Common myeloid progenitor, CD34-positive (primary cell): ENCODE measurements around the gene ACOXL.

Source experiments
- CTCF ChIA-PET: fragments of 350-600 bp; sonication (Branson Sonifier 250); formaldehyde crosslinking; loops from one replicate; lab custom pipeline; 2021; ENCODE audit warnings: antibody characterized with exemption; lab: Charles Lee
- POLR2A ChIA-PET: fragments of 350-600 bp; sonication (Branson Sonifier 250); formaldehyde crosslinking; loops from one replicate; lab custom pipeline; 2021; ENCODE audit warnings: antibody characterized with exemption; lab: Charles Lee
- DNase-seq, 3 donors: peaks; one replicate each; pipeline versions ENCODE4 v3.0.0 to v3.0.0-alpha.2; 2013
- H3K27ac ChIP-seq, 2 experiments: 1 replicate in 1 of 2; 2 replicates in 1 of 2; pipeline ENCODE4 v1.7.0; 2013; ENCODE audit warnings: inconsistent platforms in 2 of 2, low read length in 2 of 2, mild to moderate bottlenecking in 2 of 2, low read depth in 1 of 2, moderate library complexity in 1 of 2; ENCODE audit not compliant: severe bottlenecking in 2 of 2, insufficient read depth in 1 of 2, poor library complexity in 1 of 2
- H3K27me3 ChIP-seq, 5 experiments: replicated peaks in 2 of 5; 1 replicate in 3 of 5; 2 replicates in 2 of 5; pipeline versions ENCODE4 v1.6.1 to v1.7.0; 2013; ENCODE audit warnings: low read length in 4 of 5, mild to moderate bottlenecking in 2 of 5, moderate library complexity in 2 of 5, inconsistent platforms in 1 of 5; ENCODE audit not compliant: insufficient read depth in 5 of 5, control insufficient read depth in 4 of 5
- H3K36me3 ChIP-seq, 4 experiments: 1 replicate in 2 of 4; 2 replicates in 2 of 4; pipeline versions ENCODE4 v1.6.1 to v1.7.0; 2013; ENCODE audit warnings: low read length in 3 of 4, control low read depth in 1 of 4, mild to moderate bottlenecking in 1 of 4; ENCODE audit not compliant: control insufficient read depth in 4 of 4, insufficient read depth in 4 of 4
- H3K4me1 ChIP-seq, 4 experiments: 1 replicate in 3 of 4; 2 replicates in 1 of 4; pipeline versions ENCODE4 v1.6.1 to v1.7.1; 2013; ENCODE audit warnings: low read length in 3 of 4, mild to moderate bottlenecking in 3 of 4, control low read depth in 1 of 4, inconsistent platforms in 1 of 4, moderate library complexity in 1 of 4; ENCODE audit not compliant: control insufficient read depth in 4 of 4, insufficient read depth in 4 of 4; ENCODE audit errors: control extremely low read depth in 1 of 4
- H3K4me3 ChIP-seq, 7 experiments: 1 replicate in 4 of 7; 2 replicates in 3 of 7; pipeline versions ENCODE4 v1.5.1 to v1.7.0; 2013; ENCODE audit warnings: mild to moderate bottlenecking in 7 of 7, low read length in 6 of 7, moderate library complexity in 6 of 7, inconsistent platforms in 2 of 7, low read depth in 2 of 7, control low read depth in 1 of 7; ENCODE audit not compliant: insufficient read depth in 4 of 7, control insufficient read depth in 1 of 7; ENCODE audit errors: extremely low read depth in 1 of 7
- H3K9me3 ChIP-seq, 5 experiments: 1 replicate in 4 of 5; 2 replicates in 1 of 5; pipeline versions ENCODE4 v1.6.1 to v1.7.1; 2013; ENCODE audit warnings: low read length in 4 of 5, mild to moderate bottlenecking in 2 of 5, inconsistent platforms in 1 of 5, low read depth in 1 of 5, moderate library complexity in 1 of 5; ENCODE audit not compliant: control insufficient read depth in 4 of 5, insufficient read depth in 2 of 5; ENCODE audit errors: control extremely low read depth in 1 of 5
- WGBS: methylation state at CpG from one replicate; pipeline ENCODE4 v1.1.5; 2013; ENCODE audit not compliant: insufficient coverage; 5-methylcytosine and 5-hydroxymethylcytosine counted together

Gene ACOXL

DNA sequence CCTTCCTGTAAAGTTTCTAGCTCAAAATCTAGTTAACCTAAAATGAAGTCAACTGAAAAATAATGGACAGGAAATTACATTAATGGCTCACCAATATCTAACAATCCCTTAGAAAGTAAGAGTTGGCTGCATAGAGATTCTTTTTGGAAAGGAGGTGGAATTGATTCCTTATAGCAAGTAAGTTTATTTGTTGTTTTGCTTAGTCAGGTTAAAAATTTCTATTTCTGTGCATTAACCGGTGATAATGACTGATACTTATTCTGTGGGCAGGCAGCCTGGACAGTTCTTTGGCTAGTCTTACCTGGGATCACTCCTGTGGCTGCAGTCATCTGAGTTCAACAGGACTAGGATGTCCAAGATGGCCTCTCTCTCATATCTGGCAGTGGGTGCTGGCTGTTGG lies 381.5 kb downstream of the ACOXL start:
- POLR2A ChIA-PET = interaction anchor here (1.0 kb wide), 1 partner anchor 9 kb away, joined by 3 read pairs; no protein-coding TSS in a partner anchor
- peaks cover 0 to 63% (median 28%) of the 10 kb centered on the region in 5 experiments for H3K27me3 ChIP-seq
- H3K9me3 ChIP-seq = no peaks in the 10 kb centered on the region
- no peaks in the 10 kb centered on the region for H3K36me3 ChIP-seq
- peaks cover 0 to 22% (median 21%) of the 10 kb centered on the region in 4 experiments for H3K4me1 ChIP-seq
- no peak for DNase-seq
- CTCF ChIA-PET = interaction anchor here (0.8 kb wide), 1 partner anchor 22 kb away, joined by 4 read pairs; no protein-coding TSS in a partner anchor
- no peak overlapping the region for H3K4me3 ChIP-seq
- WGBS = 100% methylated on average over 1 of the region's 1 CpG
- H3K27ac ChIP-seq = no peak overlapping the region

DNA sequence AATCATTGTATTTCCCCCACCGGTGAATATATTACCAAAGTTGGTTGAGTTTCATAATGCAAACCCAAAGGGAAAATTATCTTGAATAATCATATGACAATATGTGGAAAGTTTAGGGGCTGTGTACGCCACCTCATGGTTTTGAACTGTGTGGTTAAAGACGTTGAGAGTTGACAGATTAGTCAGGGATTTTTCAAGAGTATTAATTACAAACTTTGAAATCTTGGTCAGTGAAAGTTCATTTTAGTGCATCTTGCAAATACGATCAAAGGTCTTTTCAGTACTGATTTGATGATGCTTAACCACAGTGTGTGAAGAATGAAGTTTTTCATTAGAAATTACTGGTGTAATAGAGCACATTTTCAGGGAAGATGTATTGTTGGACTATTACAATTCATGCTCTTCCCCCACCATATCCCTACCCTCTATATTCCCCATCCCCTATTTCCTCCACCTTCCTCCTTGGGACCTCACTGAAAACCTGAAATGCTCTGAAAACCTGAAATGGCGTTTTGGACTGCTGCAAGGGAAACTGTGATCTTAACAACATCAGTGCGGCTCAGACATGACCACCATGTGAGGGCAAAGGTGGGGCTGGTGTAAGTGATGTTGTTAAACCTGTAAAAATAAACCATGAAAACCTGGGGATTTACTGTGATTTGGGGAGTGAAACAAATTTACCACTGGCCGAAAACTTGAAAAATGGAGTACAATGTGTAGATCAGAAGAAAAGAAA lies 383.8 kb downstream of the ACOXL start:
- no peak overlapping the region for H3K4me3 ChIP-seq
- H3K27ac ChIP-seq = no peak overlapping the region
- H3K36me3 ChIP-seq = no peaks in the 10 kb centered on the region
- CTCF ChIA-PET = interaction anchor here (1.4 to 1.9 kb wide), 3 partner anchors 18 to 304 kb away, joined by 3 to 8 read pairs (median 3); no protein-coding TSS in a partner anchor
- H3K27me3 ChIP-seq = peaks cover 0 to 80% (median 35%) of the 10 kb centered on the region in 5 experiments
- peak in 2 of 3 donors; percentile 30 to 36 for DNase-seq
- no peaks in the 10 kb centered on the region for H3K9me3 ChIP-seq
- POLR2A ChIA-PET = no interaction called here
- H3K4me1 ChIP-seq = peaks cover 0 to 43% (median 41%) of the 10 kb centered on the region in 4 experiments
- 50% methylated on average over 5 of the region's 7 CpGs for WGBS

DNA sequence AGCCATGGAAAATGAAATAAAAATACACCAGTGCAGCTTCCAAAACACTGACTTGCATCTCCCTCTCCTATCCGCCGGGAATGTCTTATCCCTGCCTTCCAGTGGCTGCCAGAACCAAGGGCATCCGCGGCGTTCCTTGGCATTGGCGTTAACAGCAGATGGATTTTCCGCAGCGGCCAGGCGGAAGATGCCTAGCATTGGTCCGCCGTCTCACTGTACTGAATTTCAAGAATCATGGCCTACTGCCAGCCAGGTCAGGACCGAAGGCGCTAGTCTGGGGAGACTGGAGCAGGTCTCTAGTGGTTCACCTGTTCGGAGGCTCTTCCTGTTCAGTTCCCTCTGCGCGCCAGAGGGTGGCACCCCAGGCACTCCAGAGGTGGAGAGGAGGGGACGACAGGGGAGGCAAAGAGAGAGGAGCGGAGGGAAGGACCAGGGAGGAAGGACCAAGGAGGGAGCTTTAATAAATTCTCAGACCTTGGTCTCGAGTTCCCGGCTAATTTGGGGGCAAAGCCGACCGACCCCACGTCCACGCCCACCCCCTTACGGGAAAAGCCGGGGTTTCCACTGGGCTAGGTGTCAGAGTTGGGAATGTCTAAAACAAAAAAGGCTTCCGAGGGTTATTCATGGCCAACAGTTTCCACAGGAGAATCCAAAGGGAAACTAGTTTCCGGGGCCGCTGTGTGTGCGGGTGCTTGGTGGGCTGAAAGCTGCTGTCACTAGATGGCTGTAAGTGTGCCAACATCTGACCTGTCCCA lies 384.6 kb downstream of the ACOXL start:
- peak overlapping the region in 6 of 7 experiments; percentile 35 to 82 (median 64) for H3K4me3 ChIP-seq
- H3K4me1 ChIP-seq = peaks cover 0 to 51% (median 49%) of the 10 kb centered on the region in 4 experiments
- H3K27me3 ChIP-seq = peaks cover 0 to 85% (median 37%) of the 10 kb centered on the region in 5 experiments
- WGBS = 11% methylated on average over 27 of the region's 30 CpGs
- no peaks in the 10 kb centered on the region for H3K9me3 ChIP-seq
- ChIA-PET CTCF (interaction anchor here (0.7 to 1.9 kb wide), 5 partner anchors 17 to 305 kb away, joined by 3 to 8 read pairs (median 3); no protein-coding TSS in a partner anchor), POLR2A (interaction anchor here (0.7 kb wide), 1 partner anchor 11 kb away, joined by 3 read pairs; no protein-coding TSS in a partner anchor)
- H3K27ac ChIP-seq = no peak overlapping the region
- DNase-seq = peak; percentile 71 to 80 (median 74)
- H3K36me3 ChIP-seq = no peaks in the 10 kb centered on the region

- ChIA-PET POLR2A (interaction anchor here (0.7 kb wide), 1 partner anchor 11 kb away, joined by 3 read pairs; no protein-coding TSS in a partner anchor), CTCF (interaction anchor here (0.7 to 1.9 kb wide), 5 partner anchors 16 to 305 kb away, joined by 3 to 8 read pairs (median 3); no protein-coding TSS in a partner anchor)
- WGBS = under 1% methylated on average over 55 of the region's 64 CpGs
- Histone ChIP-seq H3K27ac (no peak overlapping the region), H3K27me3 (peaks cover 0 to 80% (median 38%) of the 10 kb centered on the region in 5 experiments), H3K4me1 (peaks cover 0 to 60% (median 56%) of the 10 kb centered on the region in 4 experiments), H3K36me3 (no peaks in the 10 kb centered on the region), H3K4me3 (peak overlapping the region; percentile 23 to 82 (median 52)), H3K9me3 (no peaks in the 10 kb centered on the region)
- DNase-seq = peak; percentile 14 to 62 (median 50)
Observed at GRCh38 chr2:111117598-111118480, 385.5 kb downstream of the ACOXL start.

GRCh38 chr2:111118481-111118980 lies 386.2 kb downstream of the ACOXL start:
- peaks cover 2 to 83% (median 42%) of the 10 kb centered on the region in 5 experiments for H3K27me3 ChIP-seq
- ChIA-PET POLR2A (no interaction called here), CTCF (no interaction called here)
- no peak overlapping the region for H3K27ac ChIP-seq
- H3K4me3 ChIP-seq = peak overlapping the region in 6 of 7 experiments; percentile 35 to 82 (median 58)
- H3K4me1 ChIP-seq = peaks cover 3 to 65% (median 63%) of the 10 kb centered on the region in 4 experiments
- H3K9me3 ChIP-seq = no peaks in the 10 kb centered on the region
- H3K36me3 ChIP-seq = no peaks in the 10 kb centered on the region
- DNase-seq = no peak
- under 1% methylated on average over 33 of the region's 33 CpGs for WGBS
